Activated CD4-positive, alpha-beta T cell treated with anti-CD3 and anti-CD28 coated beads for 36 hours (primary cell): Measurements from ENCODE around the gene ITPR2. TPM values are rescaled to one million over a fixed set of nuclear protein-coding genes. Genes with fewer than 3 reads are reported as not detected.
"Not testable (repeated sequence)": the region's sequence is repeated elsewhere in the genome, so short reads cannot be mapped to it uniquely, and the experiment has no call there.

Experiments used
- ATAC-seq: fragments of 200-7000 bp; cut with Tn5 transposase; one replicate; pipeline ENCODE4 v1.10.0; 2021; ENCODE audit warnings: mild to moderate bottlenecking, moderate library complexity
- CTCF ChIA-PET: fragments of 350-600 bp; sonication (Branson Sonifier 250); formaldehyde crosslinking; loops from one replicate; lab custom pipeline; 2021; ENCODE audit warnings: antibody characterized with exemption; lab: Charles Lee
- POLR2A ChIA-PET: fragments of 350-600 bp; sonication (Branson Sonifier 250); formaldehyde crosslinking; loops from one replicate; lab custom pipeline; 2021; ENCODE audit warnings: antibody characterized with exemption, inconsistent platforms; lab: Charles Lee
- DNase-seq: peaks from one replicate; pipeline ENCODE4 v3.0.0-alpha.2; 2020
- H3K27ac Mint-ChIP-seq: one replicate; pipeline ENCODE4 v1.8.0; 2021; ENCODE audit warnings: mixed read lengths
- H3K27me3 Mint-ChIP-seq: one replicate; pipeline ENCODE4 v1.8.0; 2021; ENCODE audit warnings: mixed read lengths
- H3K36me3 Mint-ChIP-seq: one replicate; pipeline ENCODE4 v1.8.0; 2021; ENCODE audit warnings: low read depth, mixed read lengths
- H3K4me1 Mint-ChIP-seq: one replicate; pipeline ENCODE4 v1.8.0; 2021; ENCODE audit warnings: mixed read lengths
- H3K4me3 Mint-ChIP-seq: one replicate; pipeline ENCODE4 v1.8.0; 2021; ENCODE audit warnings: mild to moderate bottlenecking, moderate library complexity, mixed read lengths
- H3K9me3 Mint-ChIP-seq: one replicate; pipeline ENCODE4 v1.8.0; 2021; ENCODE audit warnings: low read depth, mixed read lengths
- intact Hi-C, 2 experiments: fragments of 100-400 bp; cut with DNase I in 1 of 2; cut with micrococcal nuclease in 1 of 2; formaldehyde crosslinking; loops; one replicate each; pipeline versions ENCODE4 v1.14.2 to v1.15.1; 2022 to 2024; cut with DNase I, micrococcal nuclease
- total RNA-seq, 2 experiments: library from RNA; stranded (reverse); gene quantifications; one replicate each; pipeline ENCODE4 v1.2.3, GENCODE V29; 2021

Gene ITPR2
- total RNA-seq, 2 experiments from 2014 or later, result 27.3 to 28.6 TPM

GRCh38 chr12:26435069-26435404, 398.0 kb downstream of the ITPR2 start:
- DNase-seq, result no peak
- H3K27me3 Mint-ChIP-seq, result no peaks in the 10 kb centered on the region
- ChIA-PET CTCF (no interaction called here), POLR2A (no interaction called here)
- peaks cover 12% of the 10 kb centered on the region for H3K36me3 Mint-ChIP-seq
- H3K4me1 Mint-ChIP-seq, result no peaks in the 10 kb centered on the region
- H3K4me3 Mint-ChIP-seq, result no peak overlapping the region
- no peaks in the 10 kb centered on the region for H3K9me3 Mint-ChIP-seq
- intact Hi-C loops, result loop anchor here (10.0 kb wide), 2 partner anchors 90 to 180 kb away; no protein-coding TSS in a partner anchor
- ATAC-seq, result no peak
- no peak overlapping the region for H3K27ac Mint-ChIP-seq

DNA sequence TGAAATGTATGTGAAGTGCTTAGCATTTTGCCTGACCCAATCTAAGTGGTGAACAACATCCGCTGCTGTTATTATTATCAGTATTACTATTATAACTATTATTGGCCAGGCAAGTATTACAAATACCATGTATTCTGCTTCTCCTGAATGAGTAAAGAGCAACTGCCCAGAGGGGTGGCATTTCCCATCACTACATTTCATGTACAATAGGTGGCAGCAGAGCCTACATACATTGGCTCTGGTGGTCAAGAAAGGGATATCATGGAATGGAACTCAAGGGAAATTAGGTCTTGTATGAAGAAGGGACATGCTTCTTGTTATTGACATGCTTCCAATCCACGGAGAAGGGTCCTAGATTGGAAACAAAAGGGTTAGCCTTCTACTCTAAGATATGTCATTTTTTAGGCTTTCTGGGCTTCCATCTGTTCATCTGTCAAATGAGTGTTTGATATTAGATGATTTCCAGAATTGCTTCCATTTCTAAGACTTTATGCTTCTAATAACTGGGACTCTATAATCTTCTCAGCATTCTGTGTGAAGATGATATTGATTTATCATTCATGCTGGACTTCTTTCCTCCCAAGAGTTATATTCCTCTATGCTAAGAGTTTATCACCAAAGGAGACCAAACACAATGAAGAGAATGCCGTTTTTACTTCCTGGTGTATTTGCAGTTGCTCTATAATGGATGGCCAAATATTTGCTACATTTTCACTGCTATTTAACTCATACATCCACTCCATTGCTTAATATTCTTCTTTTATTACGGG, 398.5 kb downstream of the ITPR2 start:
- peak; percentile 42 for ATAC-seq
- intact Hi-C loops, result loop anchor here (5.0 to 10.0 kb wide), 3 partner anchors 90 to 268 kb away; no protein-coding TSS in a partner anchor
- Mint-ChIP-seq H3K4me3 (no peak overlapping the region), H3K36me3 (peaks cover 10% of the 10 kb centered on the region), H3K27ac (no peak overlapping the region), H3K9me3 (no peaks in the 10 kb centered on the region), H3K4me1 (no peaks in the 10 kb centered on the region), H3K27me3 (no peaks in the 10 kb centered on the region)
- ChIA-PET CTCF (interaction anchor here (0.6 kb wide), 1 partner anchor 362 kb away, joined by 3 read pairs; no protein-coding TSS in a partner anchor), POLR2A (no interaction called here)
- DNase-seq, result no peak

DNA sequence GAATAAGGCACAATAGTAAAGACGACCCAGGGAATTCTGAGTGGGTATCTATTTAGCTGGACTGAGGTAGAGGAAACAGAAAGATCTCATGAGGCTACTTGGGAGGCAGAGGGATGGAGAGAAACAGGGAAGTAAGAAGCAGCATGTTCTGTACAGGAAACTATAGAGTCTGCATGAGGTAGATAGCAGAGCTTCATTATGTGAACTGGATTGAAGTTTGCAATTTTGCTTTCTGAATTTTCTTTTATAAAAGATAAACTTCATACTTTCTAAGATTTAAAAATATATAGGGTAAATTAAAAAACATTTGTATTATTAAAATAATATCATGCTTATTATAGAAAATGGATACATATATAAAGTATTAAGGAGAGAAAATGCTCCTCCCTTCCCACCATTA, 399.3 kb downstream of the ITPR2 start:
- CTCF ChIA-PET, result interaction anchor here (0.6 to 1.5 kb wide), 2 partner anchors 11 to 363 kb away, joined by 3 to 5 read pairs; no protein-coding TSS in a partner anchor
- H3K27me3 Mint-ChIP-seq, POLR2A ChIA-PET, ATAC-seq, H3K27ac Mint-ChIP-seq, DNase-seq, H3K4me1 Mint-ChIP-seq, H3K36me3 Mint-ChIP-seq, H3K9me3 Mint-ChIP-seq, H3K4me3 Mint-ChIP-seq: not testable (repeated sequence)
- intact Hi-C loops, result loop anchor here (5.0 to 10.0 kb wide), 3 partner anchors 91 to 269 kb away; no protein-coding TSS in a partner anchor

DNA sequence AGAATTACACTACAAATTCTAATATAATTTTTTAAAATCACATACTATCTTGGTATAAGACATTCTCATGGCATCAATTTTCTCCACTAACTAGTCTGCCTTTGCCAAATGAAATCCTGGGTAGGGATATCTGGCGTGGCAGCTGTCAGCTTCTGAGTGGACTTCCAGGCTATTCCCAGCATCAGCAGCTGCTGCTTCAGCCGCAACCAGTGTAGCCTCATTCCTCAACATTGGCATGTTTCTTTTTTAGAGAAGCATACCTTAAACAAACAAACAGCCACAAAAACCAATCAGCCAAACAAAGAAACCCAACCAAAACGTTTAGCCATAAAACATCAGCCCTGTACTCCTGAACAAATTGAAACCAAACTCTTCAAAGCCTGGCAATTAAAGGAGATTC, 401.8 kb downstream of the ITPR2 start:
- ChIA-PET POLR2A (no interaction called here), CTCF (no interaction called here)
- H3K9me3 Mint-ChIP-seq, result no peaks in the 10 kb centered on the region
- peaks cover 9% of the 10 kb centered on the region for H3K36me3 Mint-ChIP-seq
- no peaks in the 10 kb centered on the region for H3K27me3 Mint-ChIP-seq
- H3K4me1 Mint-ChIP-seq, result no peaks in the 10 kb centered on the region
- H3K27ac Mint-ChIP-seq, result no peak overlapping the region
- DNase-seq, result no peak
- intact Hi-C loops, result loop anchor here (5.0 to 10.0 kb wide), 3 partner anchors 94 to 271 kb away; no protein-coding TSS in a partner anchor
- no peak for ATAC-seq
- H3K4me3 Mint-ChIP-seq, result no peak overlapping the region

DNA sequence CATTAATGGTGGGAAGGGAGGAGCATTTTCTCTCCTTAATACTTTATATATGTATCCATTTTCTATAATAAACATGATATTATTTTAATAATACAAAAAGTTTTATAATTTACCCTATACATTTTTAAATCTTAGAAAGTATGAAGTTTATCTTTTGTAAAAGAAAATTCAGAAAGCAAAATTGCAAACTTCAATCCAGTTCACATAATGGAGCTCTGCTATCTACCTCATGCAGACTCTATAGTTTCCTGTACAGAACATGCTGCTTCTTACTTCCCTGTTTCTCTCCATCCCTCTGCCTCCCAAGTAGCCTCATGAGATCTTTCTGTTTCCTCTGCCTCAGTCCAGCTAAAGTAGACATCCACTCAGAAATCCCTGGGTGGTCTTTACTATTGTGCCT, 402.4 kb downstream of the ITPR2 start:
- CTCF ChIA-PET, H3K27me3 Mint-ChIP-seq, ATAC-seq, H3K9me3 Mint-ChIP-seq, POLR2A ChIA-PET, DNase-seq, H3K27ac Mint-ChIP-seq, H3K4me3 Mint-ChIP-seq, H3K4me1 Mint-ChIP-seq: not testable (repeated sequence)
- intact Hi-C loops, result loop anchor here (5.0 to 10.0 kb wide), 3 partner anchors 94 to 272 kb away; no protein-coding TSS in a partner anchor
- peaks cover 12% of the 10 kb centered on the region for H3K36me3 Mint-ChIP-seq

GRCh38 chr12:26429070-26429691, 403.8 kb downstream of the ITPR2 start:
- peaks cover 13% of the 10 kb centered on the region for H3K36me3 Mint-ChIP-seq
- POLR2A ChIA-PET, result no interaction called here
- H3K4me3 Mint-ChIP-seq, result no peak overlapping the region
- ATAC-seq, result no peak
- no peak overlapping the region for H3K27ac Mint-ChIP-seq
- CTCF ChIA-PET, result interaction anchor here (1.0 kb wide), 1 partner anchor 329 kb away, joined by 3 read pairs; no protein-coding TSS in a partner anchor
- intact Hi-C loops, result loop anchor here in 1 of 2 experiments (10.0 kb wide), 1 partner anchor 314 kb away; no protein-coding TSS in a partner anchor
- no peaks in the 10 kb centered on the region for H3K27me3 Mint-ChIP-seq
- no peak for DNase-seq
- no peaks in the 10 kb centered on the region for H3K9me3 Mint-ChIP-seq
- H3K4me1 Mint-ChIP-seq, result no peaks in the 10 kb centered on the region

GRCh38 chr12:26428420-26428819, 404.6 kb downstream of the ITPR2 start:
- intact Hi-C loops, result loop anchor here in 1 of 2 experiments (10.0 kb wide), 1 partner anchor 314 kb away; no protein-coding TSS in a partner anchor
- Mint-ChIP-seq H3K27me3 (no peaks in the 10 kb centered on the region), H3K27ac (no peak overlapping the region), H3K9me3 (no peaks in the 10 kb centered on the region), H3K4me3 (no peak overlapping the region), H3K4me1 (no peaks in the 10 kb centered on the region), H3K36me3 (peaks cover 13% of the 10 kb centered on the region)
- ChIA-PET POLR2A (no interaction called here), CTCF (interaction anchor here (0.6 kb wide), 1 partner anchor 578 kb away, joined by 3 read pairs; no protein-coding TSS in a partner anchor)
- ATAC-seq (no peak), DNase-seq (no peak)

DNA sequence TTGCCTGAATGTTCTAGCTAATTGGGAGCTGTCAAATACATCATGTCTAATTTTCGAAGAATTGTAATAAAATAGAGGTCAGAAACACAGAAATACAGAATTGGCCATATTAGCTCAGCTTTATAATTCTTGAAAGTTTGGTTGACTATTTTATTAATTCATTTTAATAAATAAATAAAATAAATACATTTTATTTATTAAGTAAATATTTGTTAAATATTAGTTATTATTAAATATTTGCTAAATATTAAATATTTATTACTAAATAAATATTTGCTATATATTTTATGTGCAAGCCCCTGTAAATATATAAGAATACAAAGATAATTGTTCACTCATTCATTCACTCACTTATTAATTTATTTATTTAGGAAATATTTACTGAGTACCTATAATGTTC, 406.3 kb downstream of the ITPR2 start:
- ChIA-PET POLR2A (no interaction called here), CTCF (interaction anchor here (0.8 kb wide), 1 partner anchor 10 kb away, joined by 3 read pairs; no protein-coding TSS in a partner anchor)
- Mint-ChIP-seq H3K4me3 (no peak overlapping the region), H3K27me3 (no peaks in the 10 kb centered on the region), H3K4me1 (no peaks in the 10 kb centered on the region), H3K36me3 (peaks cover 15% of the 10 kb centered on the region), H3K27ac (no peak overlapping the region), H3K9me3 (no peaks in the 10 kb centered on the region)
- ATAC-seq (no peak), DNase-seq (no peak)
- intact Hi-C loops, result loop anchor here in 1 of 2 experiments (10.0 kb wide), 1 partner anchor 312 kb away; no protein-coding TSS in a partner anchor

DNA sequence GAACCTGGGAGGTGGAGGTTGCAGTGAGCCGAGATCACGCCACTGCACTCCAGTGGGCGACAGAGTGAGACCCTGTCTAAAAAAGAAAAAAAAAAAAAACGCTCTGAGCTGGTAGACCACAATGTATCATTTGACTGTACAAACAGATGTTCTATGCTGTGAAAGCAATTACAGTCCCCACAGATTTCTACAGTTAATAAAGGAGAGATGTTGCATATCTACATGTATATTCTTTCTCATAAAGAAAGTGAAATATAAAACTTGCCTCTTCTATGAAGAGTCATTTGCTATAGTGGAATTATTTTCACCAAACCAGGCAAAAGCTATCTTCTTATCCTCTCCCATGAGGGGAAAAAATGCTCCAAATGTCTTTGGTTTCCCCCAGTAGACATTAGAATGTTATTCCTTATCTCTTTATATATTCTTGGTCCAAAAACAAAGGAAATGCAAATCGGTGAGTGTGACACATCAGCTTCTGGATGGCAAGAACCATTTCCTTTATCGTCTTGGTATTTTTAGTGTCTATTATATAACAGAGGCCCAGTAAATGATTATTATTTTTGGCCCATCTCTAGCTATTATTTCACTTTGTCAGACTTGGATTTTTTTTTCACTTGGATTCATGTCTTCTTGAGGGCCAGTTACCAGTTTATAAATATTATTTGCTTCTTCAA, 407.3 kb downstream of the ITPR2 start:
- DNase-seq, result no peak
- Mint-ChIP-seq H3K27me3 (no peaks in the 10 kb centered on the region), H3K36me3 (peaks cover 17% of the 10 kb centered on the region)

DNA sequence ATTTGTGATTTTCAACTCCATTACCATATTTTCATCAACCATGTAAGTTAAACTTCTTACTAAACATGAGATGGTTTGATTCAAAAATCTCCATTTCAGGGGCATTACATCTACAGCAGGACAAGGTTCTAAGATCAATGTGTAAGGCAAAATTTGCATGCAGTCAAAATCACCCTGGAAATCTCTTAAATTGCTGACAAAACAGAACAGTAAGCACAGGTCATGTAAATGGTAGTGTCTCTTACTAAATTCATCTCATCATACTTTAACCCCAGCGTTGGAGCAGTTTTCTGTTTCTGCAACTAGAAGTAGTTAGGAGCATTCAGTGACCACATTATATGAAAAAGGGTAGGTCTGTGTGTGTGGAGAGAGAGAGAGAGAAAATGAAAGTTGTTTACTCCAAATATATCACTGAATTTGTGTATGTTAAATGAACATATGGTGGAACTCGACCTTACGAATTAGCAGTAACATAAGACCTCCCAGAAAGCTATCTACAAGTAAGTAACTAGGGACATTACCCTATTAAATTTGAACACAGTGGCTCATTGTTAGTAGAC, 410.1 kb downstream of the ITPR2 start:
- Mint-ChIP-seq H3K27ac (no peak overlapping the region), H3K27me3 (no peaks in the 10 kb centered on the region), H3K36me3 (peaks cover 26% of the 10 kb centered on the region), H3K4me3 (no peak overlapping the region), H3K4me1 (peaks cover 2% of the 10 kb centered on the region), H3K9me3 (no peaks in the 10 kb centered on the region)
- no peak for ATAC-seq
- intact Hi-C loops, result loop anchor here in 1 of 2 experiments (10.0 kb wide), 1 partner anchor 308 kb away; no protein-coding TSS in a partner anchor
- ChIA-PET CTCF (no interaction called here), POLR2A (no interaction called here)
- DNase-seq, result no peak

More for the DNA sequence above, 407.3 kb downstream of the ITPR2 start:
- POLR2A ChIA-PET, result no interaction called here
- Mint-ChIP-seq H3K4me3 (no peak overlapping the region), H3K4me1 (peaks cover 2% of the 10 kb centered on the region), H3K9me3 (no peaks in the 10 kb centered on the region), H3K27ac (no peak overlapping the region)
- no peak for ATAC-seq
- CTCF ChIA-PET, result interaction anchor here (0.8 kb wide), 1 partner anchor 10 kb away, joined by 3 read pairs; no protein-coding TSS in a partner anchor
- intact Hi-C loops, result loop anchor here in 1 of 2 experiments (10.0 kb wide), 1 partner anchor 311 kb away; no protein-coding TSS in a partner anchor

- Mint-ChIP-seq H3K4me3 (no peak overlapping the region), H3K9me3 (no peaks in the 10 kb centered on the region), H3K27ac (no peak overlapping the region), H3K27me3 (no peaks in the 10 kb centered on the region), H3K4me1 (peaks cover 2% of the 10 kb centered on the region), H3K36me3 (peaks cover 32% of the 10 kb centered on the region)
- POLR2A ChIA-PET, result no interaction called here
- CTCF ChIA-PET, result no interaction called here
- DNase-seq (no peak), ATAC-seq (no peak)
- intact Hi-C loops, result no loop called here
Measured at GRCh38 chr12:26416550-26416949, 416.4 kb downstream of the ITPR2 start.
